Thoracic aorta (tissue), 2 donors: ENCODE results near the gene KITLG. TPM values are rescaled to one million over a fixed set of nuclear protein-coding genes. Genes with fewer than 3 reads are reported as not detected.

ENCODE experiments used
- ATAC-seq: fragments of 150-250 bp; one replicate; pipeline ENCODE4 v1.8.0; 2017; ENCODE audit warnings: low read depth; ENCODE audit not compliant: insufficient number of reproducible peaks, low FRiP score
- DNase-seq: peaks from one replicate; pipeline ENCODE4 v3.0.0-alpha.2; 2020; ENCODE audit warnings: low spot score
- H3K27ac ChIP-seq, 2 donors: fragments of 200-600 bp; sonication (generic); 1 replicate in 1 of 2; 2 replicates in 1 of 2; pipeline ENCODE4 v1.5.1; 2016; ENCODE audit warnings: mild to moderate bottlenecking in 2 of 2, moderate library complexity in 2 of 2
- H3K27me3 ChIP-seq: fragments of 200-600 bp; sonication (generic); replicated peaks from 2 replicates; pipeline ENCODE4 v1.6.0; 2016; ENCODE audit warnings: mild to moderate bottlenecking; ENCODE audit not compliant: insufficient read depth
- H3K36me3 ChIP-seq: fragments of 200-600 bp; sonication (generic); one replicate; pipeline ENCODE4 v1.5.1; 2016
- H3K4me1 ChIP-seq, 2 donors: fragments of 200-600 bp; sonication (generic); 1 replicate in 1 of 2; 2 replicates in 1 of 2; pipeline versions ENCODE4 v1.5.1 to v1.6.0; 2016; ENCODE audit warnings: low read depth in 2 of 2, mild to moderate bottlenecking in 1 of 2; ENCODE audit not compliant: control insufficient read depth in 1 of 2
- H3K4me3 ChIP-seq: fragments of 200-600 bp; sonication (generic); 2 replicates; pipeline ENCODE4 v1.5.1; 2016; ENCODE audit warnings: mild to moderate bottlenecking
- H3K9me3 ChIP-seq: fragments of 200-600 bp; sonication (generic); 2 replicates; pipeline ENCODE4 v1.5.1; 2016
- total RNA-seq, 2 donors: library from RNA; depleted of rRNA; stranded (reverse); fragments of >200 nt; gene quantifications; one replicate each; pipeline versions ENCODE4 v1.1.0 to v1.2.3, GENCODE V29; 2016
- TF ChIP-seq, protein P1 (sequence below): fragments of 200-600 bp; sonication (generic); IDR thresholded peaks from one replicate; pipeline ENCODE4 v1.5.1; 2019; ENCODE audit warnings: antibody characterized with exemption

The KITLG gene
- total RNA-seq, 2 donors from 2014 or later = 19.4 to 29.9 TPM

DNA sequence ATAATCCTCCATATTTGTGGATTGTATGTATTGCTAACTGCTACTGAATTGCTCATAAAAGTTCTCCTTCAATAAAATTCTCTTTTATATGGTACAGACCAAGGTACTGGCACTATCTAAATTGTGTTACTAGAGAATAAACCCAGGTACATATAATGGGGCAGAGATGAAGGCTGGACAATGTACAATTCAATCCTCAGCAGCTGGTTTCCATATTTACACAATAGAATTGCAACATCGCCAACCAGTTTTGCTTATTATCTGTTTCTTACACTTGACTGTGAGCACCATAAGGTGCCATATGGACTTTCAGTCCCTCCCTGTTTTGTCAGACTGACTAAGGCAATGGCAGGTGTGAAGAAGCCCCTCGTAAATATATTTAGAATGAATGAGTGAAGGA, 18.1 kb downstream of the KITLG start:
- no peak overlapping the region for H3K4me3 ChIP-seq
- DNase-seq (no peak), ATAC-seq (no peak)
- H3K36me3 ChIP-seq = no peaks in the 10 kb centered on the region
- H3K27me3 ChIP-seq = no peaks in the 10 kb centered on the region
- no peaks in the 10 kb centered on the region for H3K4me1 ChIP-seq
- no peak overlapping the region for H3K27ac ChIP-seq
- TF ChIP-seq, protein P1, sequence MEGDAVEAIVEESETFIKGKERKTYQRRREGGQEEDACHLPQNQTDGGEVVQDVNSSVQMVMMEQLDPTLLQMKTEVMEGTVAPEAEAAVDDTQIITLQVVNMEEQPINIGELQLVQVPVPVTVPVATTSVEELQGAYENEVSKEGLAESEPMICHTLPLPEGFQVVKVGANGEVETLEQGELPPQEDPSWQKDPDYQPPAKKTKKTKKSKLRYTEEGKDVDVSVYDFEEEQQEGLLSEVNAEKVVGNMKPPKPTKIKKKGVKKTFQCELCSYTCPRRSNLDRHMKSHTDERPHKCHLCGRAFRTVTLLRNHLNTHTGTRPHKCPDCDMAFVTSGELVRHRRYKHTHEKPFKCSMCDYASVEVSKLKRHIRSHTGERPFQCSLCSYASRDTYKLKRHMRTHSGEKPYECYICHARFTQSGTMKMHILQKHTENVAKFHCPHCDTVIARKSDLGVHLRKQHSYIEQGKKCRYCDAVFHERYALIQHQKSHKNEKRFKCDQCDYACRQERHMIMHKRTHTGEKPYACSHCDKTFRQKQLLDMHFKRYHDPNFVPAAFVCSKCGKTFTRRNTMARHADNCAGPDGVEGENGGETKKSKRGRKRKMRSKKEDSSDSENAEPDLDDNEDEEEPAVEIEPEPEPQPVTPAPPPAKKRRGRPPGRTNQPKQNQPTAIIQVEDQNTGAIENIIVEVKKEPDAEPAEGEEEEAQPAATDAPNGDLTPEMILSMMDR = no peak
- no peaks in the 10 kb centered on the region for H3K9me3 ChIP-seq

GRCh38 chr12:88559772-88560171, 20.5 kb downstream of the KITLG start:
- H3K4me3 ChIP-seq = no peak overlapping the region
- H3K9me3 ChIP-seq = no peaks in the 10 kb centered on the region
- H3K27ac ChIP-seq = no peak overlapping the region
- H3K27me3 ChIP-seq = no peaks in the 10 kb centered on the region
- ATAC-seq (no peak), DNase-seq (no peak)
- no peaks in the 10 kb centered on the region for H3K4me1 ChIP-seq
- TF ChIP-seq, protein P1 = no peak
- H3K36me3 ChIP-seq = no peaks in the 10 kb centered on the region

DNA sequence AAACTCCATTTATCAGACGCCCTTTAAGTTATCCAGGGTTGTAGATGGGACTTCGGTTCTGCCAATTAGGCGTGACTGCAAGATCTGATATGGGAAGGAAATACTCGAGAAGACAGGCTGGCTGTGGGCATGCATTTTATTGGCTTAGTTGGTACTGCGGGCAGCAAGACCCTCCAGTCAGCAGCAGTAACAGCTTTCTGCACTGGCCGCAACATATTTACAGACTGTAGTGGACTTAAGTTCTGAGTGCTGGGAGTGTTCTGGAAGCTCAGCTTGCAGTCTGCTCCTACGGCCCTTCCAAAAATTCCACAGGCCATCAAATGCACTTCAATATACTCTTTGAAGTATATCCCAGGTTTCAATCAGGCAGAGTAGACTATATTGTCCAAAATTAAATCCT, 21.1 kb downstream of the KITLG start:
- Histone ChIP-seq H3K27ac (no peak overlapping the region), H3K4me1 (peaks cover 3 to 5% of the 10 kb centered on the region in 2 donors), H3K4me3 (no peak overlapping the region), H3K9me3 (no peaks in the 10 kb centered on the region), H3K36me3 (no peaks in the 10 kb centered on the region), H3K27me3 (no peaks in the 10 kb centered on the region)
- TF ChIP-seq, protein P1 = no peak
- DNase-seq (no peak), ATAC-seq (no peak)

DNA sequence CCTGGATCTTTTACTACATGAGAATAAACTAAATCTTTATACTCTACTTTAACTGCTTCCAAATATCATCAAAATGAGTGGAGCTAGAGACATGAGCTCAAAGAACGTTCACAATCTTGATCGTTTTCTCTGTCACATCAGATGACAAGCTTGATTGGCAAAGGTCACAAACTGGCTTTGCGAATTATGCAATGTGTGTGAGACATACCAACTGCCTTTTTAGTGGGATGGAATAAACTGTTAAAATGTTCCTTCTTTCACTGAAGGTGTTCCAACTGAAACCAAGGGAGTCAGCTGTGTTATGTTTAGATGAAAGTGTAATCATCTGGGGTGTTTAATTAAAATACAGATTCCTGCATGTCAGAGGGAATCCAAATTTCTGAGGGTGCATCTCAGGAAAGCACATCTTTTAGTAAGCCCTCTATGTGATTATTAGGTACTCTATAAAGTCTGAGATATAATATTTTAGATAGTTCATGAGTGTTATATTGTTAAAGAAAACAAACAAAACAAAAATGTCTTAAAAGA, 21.9 kb downstream of the KITLG start:
- DNase-seq (no peak), ATAC-seq (no peak)
- Histone ChIP-seq H3K9me3 (no peaks in the 10 kb centered on the region), H3K27ac (no peak overlapping the region), H3K4me3 (no peak overlapping the region), H3K27me3 (no peaks in the 10 kb centered on the region), H3K4me1 (peaks cover 6 to 13% of the 10 kb centered on the region in 2 donors), H3K36me3 (no peaks in the 10 kb centered on the region)
- TF ChIP-seq, protein P1 = no peak

DNA sequence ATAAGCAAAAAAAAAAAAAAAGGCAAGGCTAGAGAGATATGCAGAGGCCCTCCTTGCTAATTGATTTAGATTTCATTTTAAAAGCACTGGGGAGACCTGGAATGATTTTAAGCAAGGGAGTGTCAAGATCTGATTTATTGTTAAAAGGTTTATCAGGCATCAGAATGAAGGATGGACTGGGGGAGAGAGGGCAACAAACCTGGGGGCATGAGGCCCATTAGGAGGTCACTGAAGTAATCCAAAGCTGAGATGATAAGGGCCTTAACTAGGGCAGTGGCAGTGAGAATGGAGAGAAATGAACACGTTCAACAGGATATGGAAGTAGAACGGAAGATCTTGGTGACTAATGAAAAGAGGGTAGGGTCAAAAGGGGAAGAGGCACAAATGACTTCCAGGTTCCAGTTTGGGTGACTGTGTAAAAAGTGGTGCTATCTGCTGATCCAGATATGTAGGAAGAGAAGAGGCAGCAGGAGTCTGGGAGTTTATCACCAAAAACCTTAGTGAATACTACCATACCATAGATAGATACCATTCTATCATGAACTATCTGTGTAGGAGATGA, 24.0 kb downstream of the KITLG start:
- H3K27ac ChIP-seq = no peak overlapping the region
- TF ChIP-seq, protein P1 = no peak
- H3K4me1 ChIP-seq = peaks cover 16 to 31% of the 10 kb centered on the region in 2 donors
- DNase-seq (no peak), ATAC-seq (no peak)
- H3K4me3 ChIP-seq = no peak overlapping the region
- H3K27me3 ChIP-seq = no peaks in the 10 kb centered on the region
- H3K36me3 ChIP-seq = no peaks in the 10 kb centered on the region
- H3K9me3 ChIP-seq = no peaks in the 10 kb centered on the region
